GM19099 (cell line): ENCODE results near the gene SPRR4.

Experiments
- POLR2A ChIP-seq: IDR thresholded peaks from 3 replicates; pipeline ENCODE4 v1.6.1; 2011; ENCODE audit warnings: low read depth; ENCODE audit not compliant: insufficient read length; ENCODE audit errors: extremely low read depth

Gene SPRR4

DNA sequence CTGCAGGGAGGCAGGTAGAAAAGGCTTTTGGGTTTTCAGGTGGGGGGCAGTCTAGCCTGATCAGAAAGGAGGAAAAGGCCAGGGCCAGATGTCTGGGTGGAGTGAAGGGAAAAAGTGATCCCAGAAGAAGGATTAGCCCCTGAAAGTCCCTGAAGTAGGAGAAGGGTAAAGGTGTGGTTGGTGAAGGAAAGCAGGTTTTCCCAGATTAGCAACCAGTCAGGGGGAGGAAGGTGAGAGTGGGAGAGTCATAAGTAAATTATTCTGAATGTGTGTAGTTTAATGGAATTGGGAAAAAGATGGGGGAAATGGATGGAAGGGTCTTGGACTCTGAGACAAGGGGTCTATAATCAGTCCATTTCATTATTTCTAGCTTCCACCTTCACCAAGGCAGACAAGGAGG, 12.8 kb downstream of the SPRR4 start:
- TF ChIP-seq POLR2A, result no peak

DNA sequence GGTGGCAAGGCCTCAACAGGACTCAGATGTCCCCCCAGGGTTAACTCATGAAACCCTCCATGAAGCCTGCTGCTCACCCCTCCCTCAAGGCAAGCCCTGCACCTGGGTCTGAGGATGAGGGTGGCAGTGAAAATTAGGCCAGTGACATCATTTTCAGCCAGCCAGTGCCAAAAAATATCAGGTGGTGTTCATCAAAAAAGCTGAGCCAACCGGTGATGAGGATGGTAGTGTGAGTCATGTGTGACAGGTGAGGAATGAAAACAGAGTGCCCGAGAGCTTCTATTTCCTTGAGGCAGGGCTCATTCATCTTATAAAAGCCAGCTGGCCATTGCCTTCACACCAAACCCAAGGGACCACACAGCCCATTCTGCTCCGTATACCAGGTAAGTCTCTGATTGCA, 13.3 kb downstream of the SPRR4 start, which contains the start of gene SPRR1A:
TSS of gene SPRR1A (plus strand) at position 339 of the 400 bp plus-strand sequence. CDS start 1,150 bp downstream, outside the sequence.
- no peak for TF ChIP-seq POLR2A

DNA sequence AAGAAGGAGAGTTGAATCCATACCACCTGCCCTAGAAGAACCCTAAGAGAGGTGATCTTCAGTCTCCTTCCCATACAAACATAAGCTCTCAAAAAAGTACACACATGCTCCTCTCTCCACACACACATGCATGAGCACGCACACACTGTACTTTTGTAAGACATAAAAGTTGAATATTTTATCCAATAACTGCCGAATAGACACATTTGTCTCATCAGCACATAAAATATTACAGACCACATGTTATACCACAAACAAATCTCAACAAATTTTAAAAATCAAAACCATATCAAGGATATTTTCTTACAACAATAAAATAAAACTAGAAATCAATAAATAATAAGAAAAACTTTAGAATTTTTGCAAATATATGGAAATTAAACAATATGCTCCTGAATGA, 16.1 kb downstream of the SPRR4 start:
- no peak for TF ChIP-seq POLR2A

DNA sequence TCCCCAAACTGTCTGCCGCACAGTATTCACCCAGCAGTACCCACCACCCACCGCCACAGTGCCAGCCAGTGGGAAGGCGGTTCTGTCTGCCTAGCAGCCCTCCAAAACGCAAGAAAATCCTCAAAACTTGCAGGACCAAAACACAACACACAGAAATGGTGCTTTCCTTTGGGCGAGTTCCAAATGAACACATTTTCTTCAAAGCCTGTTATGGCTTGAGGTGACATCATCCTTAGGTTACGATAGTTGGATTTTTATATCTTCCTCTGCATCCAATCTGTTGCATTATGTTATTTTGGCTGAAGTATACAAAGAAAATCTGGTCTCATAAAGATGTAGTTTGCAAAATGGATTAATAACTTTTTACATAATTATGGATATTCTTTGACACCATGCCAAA, 22.7 kb downstream of the SPRR4 start:
- no peak for TF ChIP-seq POLR2A

DNA sequence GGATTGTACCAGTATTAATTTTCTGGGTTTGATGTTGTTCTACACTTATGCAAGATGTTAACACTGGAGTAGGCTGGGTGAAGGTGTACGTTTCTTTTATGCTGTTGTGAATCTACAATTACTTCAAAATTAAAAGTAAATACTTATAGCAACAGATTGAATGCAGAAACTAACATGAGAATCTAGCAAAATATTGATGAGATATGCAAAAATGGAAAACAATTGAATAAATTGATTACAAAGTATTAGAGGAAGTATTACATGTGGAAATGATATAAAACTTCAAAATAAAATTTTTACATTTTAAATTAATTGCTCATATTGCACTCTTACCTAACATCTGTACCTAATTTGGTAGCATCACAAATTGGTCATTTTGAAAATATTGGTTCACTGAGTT, 25.4 kb downstream of the SPRR4 start:
- TF ChIP-seq POLR2A, result no peak

DNA sequence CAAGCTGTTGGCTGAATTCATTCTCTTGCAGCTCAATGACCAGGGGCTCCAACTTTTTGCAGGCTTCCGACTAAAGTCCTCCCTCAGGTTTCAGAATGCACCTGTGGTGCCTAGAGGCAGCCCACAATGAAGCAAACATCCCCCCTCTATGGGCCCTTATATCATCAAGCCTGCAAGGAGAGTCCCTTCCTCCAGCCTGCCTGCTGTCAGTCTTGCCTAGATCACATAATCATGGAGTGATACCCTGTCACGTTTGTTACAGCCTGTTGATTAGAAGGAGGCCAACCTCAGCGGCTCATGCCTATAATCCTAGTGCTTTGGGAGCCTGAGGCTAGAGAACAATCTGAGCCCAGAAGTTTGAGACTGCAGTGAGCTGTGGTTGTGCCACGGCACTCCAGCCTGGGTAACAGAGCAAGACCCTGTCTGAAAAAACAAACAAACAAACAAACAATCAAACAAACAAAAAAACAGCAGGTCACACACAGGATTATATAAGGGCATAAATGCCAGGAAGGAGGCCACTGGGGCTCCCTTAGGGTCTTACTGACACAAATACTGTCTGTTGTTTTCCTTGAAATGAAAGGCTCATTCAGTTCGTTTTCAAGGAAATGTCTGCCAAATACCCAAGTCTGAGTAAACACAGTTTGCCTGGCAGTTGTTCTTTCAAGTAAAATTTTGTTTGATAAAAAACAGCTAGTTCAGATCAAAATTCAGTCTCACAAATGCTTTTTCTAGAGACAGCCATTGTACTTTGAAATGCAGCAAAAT, 26.4 kb downstream of the SPRR4 start:
- TF ChIP-seq POLR2A, result no peak

DNA sequence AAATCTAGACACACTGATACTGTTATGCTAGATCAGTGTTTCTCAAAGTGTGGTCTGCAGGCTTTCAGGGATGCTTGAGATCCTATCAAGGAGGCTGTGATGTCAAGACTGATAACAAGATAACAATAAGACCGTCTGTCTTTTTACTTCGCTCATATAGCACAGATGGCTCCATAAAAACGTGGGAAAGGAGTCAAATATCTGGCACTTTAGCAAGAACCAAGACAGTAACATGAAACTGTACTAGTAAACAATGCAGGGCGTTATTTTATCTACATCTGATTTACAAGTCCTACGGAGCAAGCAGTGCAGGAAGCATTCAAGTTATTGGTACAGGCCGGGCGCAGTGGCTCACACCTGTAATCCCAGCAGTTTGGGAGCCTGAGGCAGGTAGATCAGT, 27.5 kb downstream of the SPRR4 start:
- TF ChIP-seq POLR2A, result no peak

DNA sequence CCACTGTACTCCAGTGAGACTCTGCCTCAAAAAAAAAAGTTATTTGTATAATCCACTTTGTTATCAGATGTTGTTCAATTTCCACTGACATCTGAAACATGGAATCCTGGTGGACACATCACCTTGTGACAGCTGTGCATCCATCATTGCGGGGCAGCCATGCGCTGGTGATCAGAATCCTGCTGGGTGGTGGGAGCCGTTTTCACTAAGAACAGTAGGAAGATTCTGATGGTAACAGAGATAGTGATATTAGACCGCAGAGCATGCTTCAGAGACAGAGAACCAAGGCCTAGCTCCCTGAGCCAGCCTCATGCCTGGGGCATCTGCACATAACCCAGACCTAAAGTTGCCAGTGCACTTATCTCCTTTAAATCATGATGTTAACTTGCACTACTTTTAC, 28.0 kb downstream of the SPRR4 start:
- TF ChIP-seq POLR2A, result no peak

DNA sequence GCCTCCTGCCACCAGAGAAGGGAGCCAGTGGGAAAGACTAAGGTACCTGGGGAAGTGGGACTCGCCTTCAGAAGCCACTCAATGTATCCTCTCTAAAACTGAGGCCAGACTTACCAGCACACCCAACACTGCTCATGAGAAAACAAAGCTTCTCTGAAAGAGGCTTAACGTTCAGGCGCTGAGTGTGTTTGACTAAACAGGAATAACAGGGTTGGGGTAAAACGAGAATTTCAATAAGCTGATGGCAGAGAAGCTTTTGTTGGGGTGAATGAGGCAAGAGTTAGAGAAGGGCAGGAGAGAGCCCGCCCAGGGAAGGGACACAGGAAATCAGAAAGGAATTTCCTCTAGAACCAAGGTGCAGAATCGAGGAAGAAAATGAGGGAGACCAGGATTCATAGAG, 29.4 kb downstream of the SPRR4 start:
- no peak for TF ChIP-seq POLR2A

DNA sequence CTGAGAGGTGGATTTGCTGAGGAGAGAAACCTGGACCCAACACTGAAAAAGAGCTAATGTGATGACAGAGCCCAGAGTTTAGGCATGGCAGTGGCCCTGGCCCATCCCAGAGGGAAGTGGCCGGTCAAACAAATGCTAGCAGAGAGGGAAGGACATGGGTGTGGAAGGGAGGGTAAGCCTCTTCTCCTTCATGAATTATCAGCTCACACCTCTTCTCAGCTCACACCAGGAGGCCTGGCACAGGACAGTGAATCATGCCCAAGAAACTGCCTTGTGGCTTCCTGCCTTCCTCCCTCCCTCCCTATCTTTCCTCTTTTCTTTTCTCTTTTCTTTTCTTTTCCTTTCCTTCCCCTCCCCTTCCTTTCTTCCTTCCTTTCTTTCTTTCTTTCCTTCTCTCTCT, 29.8 kb downstream of the SPRR4 start:
- no peak for TF ChIP-seq POLR2A

DNA sequence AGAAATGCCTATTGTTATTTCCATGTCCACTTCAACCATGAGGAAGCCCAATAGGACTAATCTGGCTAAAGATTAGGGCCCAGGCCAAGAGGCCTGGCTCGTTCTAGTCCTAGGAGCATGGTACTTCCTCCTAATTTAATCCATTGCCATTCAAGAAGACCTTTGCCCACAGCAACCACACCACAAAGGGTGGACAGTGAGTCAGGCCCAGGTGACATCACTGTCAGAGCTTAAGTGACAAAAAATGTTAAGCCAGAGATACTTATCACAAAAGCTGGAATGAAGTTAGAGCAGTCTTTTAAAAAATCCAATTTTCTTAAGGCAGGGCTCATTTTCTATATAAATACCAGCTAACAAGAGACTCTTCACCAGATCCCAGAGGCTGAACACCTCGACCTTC, 30.9 kb downstream of the SPRR4 start, which contains the start of gene SPRR3:
TSS of gene SPRR3 (plus strand) at position 368 of the 400 bp plus-strand sequence. CDS start 1,272 bp downstream, outside the sequence.
- no peak for TF ChIP-seq POLR2A
